Liver (tissue), 9 donors: ENCODE results near the gene AMBRA1. TPM values are rescaled to one million over a fixed set of nuclear protein-coding genes. Genes with fewer than 3 reads are reported as not detected.

Experiments
- DNase-seq: peaks from one replicate; pipeline ENCODE4 v3.0.0-alpha.2; 2017; ENCODE audit warnings: low spot score
- H3K27ac ChIP-seq, 2 donors: one replicate each; pipeline ENCODE4 v1.7.0; 2013; ENCODE audit warnings: inconsistent platforms in 2 of 2, low read length in 2 of 2, control low read depth in 1 of 2, low read depth in 1 of 2, mild to moderate bottlenecking in 1 of 2
- H3K27me3 ChIP-seq, 4 donors: one replicate each; pipeline versions ENCODE4 v1.6.1 to v1.7.0; 2013; ENCODE audit warnings: low read length in 3 of 4, inconsistent platforms in 1 of 4, mild to moderate bottlenecking in 1 of 4, moderate library complexity in 1 of 4; ENCODE audit not compliant: control insufficient read depth in 4 of 4, insufficient read depth in 4 of 4
- H3K36me3 ChIP-seq, 4 donors: one replicate each; pipeline versions ENCODE4 v1.6.1 to v1.7.0; 2013; ENCODE audit warnings: low read length in 3 of 4, mild to moderate bottlenecking in 3 of 4, low read depth in 1 of 4, moderate library complexity in 1 of 4; ENCODE audit not compliant: control insufficient read depth in 4 of 4, insufficient read depth in 3 of 4
- H3K4me1 ChIP-seq, 4 donors: one replicate each; pipeline versions ENCODE4 v1.6.1 to v1.7.0; 2013; ENCODE audit warnings: low read length in 3 of 4, mild to moderate bottlenecking in 3 of 4, moderate library complexity in 1 of 4; ENCODE audit not compliant: control insufficient read depth in 4 of 4, insufficient read depth in 4 of 4
- H3K4me3 ChIP-seq, 3 donors: one replicate each; pipeline versions ENCODE4 v1.6.1 to v1.7.0; 2013; ENCODE audit warnings: low read length in 3 of 3, control low read depth in 1 of 3, low read depth in 1 of 3, mild to moderate bottlenecking in 1 of 3
- H3K9ac ChIP-seq, 2 donors: one replicate each; pipeline ENCODE4 v1.7.0; 2013; ENCODE audit warnings: low read length in 2 of 2, mild to moderate bottlenecking in 2 of 2, moderate library complexity in 2 of 2, control low read depth in 1 of 2, low read depth in 1 of 2
- H3K9me3 ChIP-seq, 4 donors: one replicate each; pipeline versions ENCODE4 v1.6.1 to v1.7.0; 2013; ENCODE audit warnings: low read length in 3 of 4; ENCODE audit not compliant: control insufficient read depth in 4 of 4
- EGR1 ChIP-seq, 2 donors: IDR thresholded peaks; 2 replicates each; pipeline ENCODE4 v1.6.1; 2016 to 2018; ENCODE audit warnings: antibody characterized with exemption in 2 of 2, low read depth in 2 of 2
- FOXA1 ChIP-seq: IDR thresholded peaks from 2 replicates; pipeline ENCODE4 v1.6.1; 2016; ENCODE audit warnings: antibody characterized with exemption
- FOXA2 ChIP-seq: IDR thresholded peaks from 2 replicates; pipeline ENCODE4 v1.6.1; 2016; ENCODE audit warnings: antibody characterized with exemption
- GABPA ChIP-seq, 2 donors: IDR thresholded peaks in 1 of 2; conservative IDR thresholded peaks in 1 of 2; 2 replicates each; pipeline ENCODE4 v1.6.1; 2016; ENCODE audit warnings: antibody characterized with exemption in 2 of 2, mild to moderate bottlenecking in 1 of 2, moderate library complexity in 1 of 2
- HNF4A ChIP-seq, 2 donors: conservative IDR thresholded peaks; 2 replicates each; pipeline ENCODE4 v1.6.1; 2016; ENCODE audit warnings: antibody characterized with exemption in 2 of 2, mild to moderate bottlenecking in 2 of 2
- HNF4G ChIP-seq: IDR thresholded peaks from 2 replicates; pipeline ENCODE4 v1.6.1; 2016; ENCODE audit warnings: antibody characterized with exemption
- JUND ChIP-seq, 2 donors: IDR thresholded peaks; 2 replicates each; pipeline ENCODE4 v1.6.1; 2016; ENCODE audit warnings: antibody characterized with exemption in 2 of 2
- RAD21 ChIP-seq, 2 donors: IDR thresholded peaks; 2 replicates each; pipeline ENCODE4 v1.6.1; 2016; ENCODE audit warnings: antibody characterized with exemption in 2 of 2, mild to moderate bottlenecking in 2 of 2
- RXRA ChIP-seq, 2 donors: IDR thresholded peaks; 2 replicates each; pipeline ENCODE4 v1.6.1; 2017 to 2018; ENCODE audit warnings: antibody characterized with exemption in 2 of 2, mild to moderate bottlenecking in 1 of 2
- SP1 ChIP-seq: IDR thresholded peaks from 2 replicates; pipeline ENCODE4 v1.6.1; 2018; ENCODE audit warnings: antibody characterized with exemption, mild to moderate bottlenecking
- TAF1 ChIP-seq: conservative IDR thresholded peaks from 2 replicates; pipeline ENCODE4 v1.6.1; 2016; ENCODE audit warnings: antibody characterized with exemption, mild to moderate bottlenecking
- YY1 ChIP-seq: IDR thresholded peaks from 2 replicates; pipeline ENCODE4 v1.6.1; 2016; ENCODE audit warnings: antibody characterized with exemption, mild to moderate bottlenecking
- ZBTB33 ChIP-seq: IDR thresholded peaks from 2 replicates; pipeline ENCODE4 v1.6.1; 2016; ENCODE audit warnings: antibody characterized with exemption
- WGBS: extraction: QIAGEN DNeasy Blood & Tissue Kit; methylation state at CpG from one replicate; pipeline ENCODE4 v1.1.7; 2013; 5-methylcytosine and 5-hydroxymethylcytosine counted together
- polyA plus RNA-seq, 2 donors: library from polyadenylated mRNA; stranded (reverse) in 1 of 2; unstranded in 1 of 2; fragments of 200-250 nt in 1 of 2; fragments of >200 nt in 1 of 2; fragmentation: Nextera tagmentation in 1 of 2; extraction: Ambion mirVana in 1 of 2; gene quantifications; one replicate each; pipeline versions ENCODE4 v1.2.1 to v1.2.3, GENCODE V29; 2013 to 2015
- total RNA-seq, 2 donors: library from RNA; depleted of rRNA; stranded (reverse); fragments of >200 nt; gene quantifications; one replicate each; pipeline ENCODE4 v1.2.3, GENCODE V29; 2014
- TF ChIP-seq, protein P1 (sequence below): IDR thresholded peaks from 2 replicates; pipeline ENCODE4 v1.6.1; 2016; ENCODE audit warnings: antibody characterized with exemption
- TF ChIP-seq, protein P2 (sequence below): IDR thresholded peaks from 2 replicates; pipeline ENCODE4 v1.6.1; 2016; ENCODE audit warnings: antibody characterized with exemption, mild to moderate bottlenecking
- TF ChIP-seq, protein P3 (sequence below): IDR thresholded peaks from 2 replicates; pipeline ENCODE4 v1.6.1; 2016; ENCODE audit warnings: antibody characterized with exemption
- TF ChIP-seq, protein P4 (sequence below): fragments of 150-350 bp; IDR thresholded peaks from 2 replicates; pipeline ENCODE4 v1.5.1; 2017; ENCODE audit warnings: improper control_type of control experiment, low read depth, low read length; ENCODE audit not compliant: missing input control
- donor health status: healthy.
- donor health status: healthy.
- donor health status: healthy.
- donor health status: healthy.
- donor health status: healthy.

AMBRA1 gene
- total and polyA plus RNA-seq, 4 donors = 3.7 to 25.7 (median 15.1) TPM

- Histone ChIP-seq H3K4me1 (peaks cover 1 to 28% (median 20%) of the 10 kb centered on the region in 4 donors), H3K36me3 (peaks cover 0 to 21% (median 18%) of the 10 kb centered on the region in 4 donors), H3K27ac (no peak overlapping the region), H3K9ac (no peak overlapping the region), H3K27me3 (no peaks in the 10 kb centered on the region), H3K9me3 (no peaks in the 10 kb centered on the region), H3K4me3 (no peak overlapping the region)
- WGBS = 99% methylated on average over 1 of the region's 1 CpG
- TF ChIP-seq, protein P1, sequence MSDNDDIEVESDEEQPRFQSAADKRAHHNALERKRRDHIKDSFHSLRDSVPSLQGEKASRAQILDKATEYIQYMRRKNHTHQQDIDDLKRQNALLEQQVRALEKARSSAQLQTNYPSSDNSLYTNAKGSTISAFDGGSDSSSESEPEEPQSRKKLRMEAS = no peak
- no peak for TF ChIP-seq ZBTB33
- TF ChIP-seq EGR1 (IDR thresholded peaks at IDR 0.05; ENCODE audit: low read depth in 2 of 2) = no peak
- TF ChIP-seq, protein P2, sequence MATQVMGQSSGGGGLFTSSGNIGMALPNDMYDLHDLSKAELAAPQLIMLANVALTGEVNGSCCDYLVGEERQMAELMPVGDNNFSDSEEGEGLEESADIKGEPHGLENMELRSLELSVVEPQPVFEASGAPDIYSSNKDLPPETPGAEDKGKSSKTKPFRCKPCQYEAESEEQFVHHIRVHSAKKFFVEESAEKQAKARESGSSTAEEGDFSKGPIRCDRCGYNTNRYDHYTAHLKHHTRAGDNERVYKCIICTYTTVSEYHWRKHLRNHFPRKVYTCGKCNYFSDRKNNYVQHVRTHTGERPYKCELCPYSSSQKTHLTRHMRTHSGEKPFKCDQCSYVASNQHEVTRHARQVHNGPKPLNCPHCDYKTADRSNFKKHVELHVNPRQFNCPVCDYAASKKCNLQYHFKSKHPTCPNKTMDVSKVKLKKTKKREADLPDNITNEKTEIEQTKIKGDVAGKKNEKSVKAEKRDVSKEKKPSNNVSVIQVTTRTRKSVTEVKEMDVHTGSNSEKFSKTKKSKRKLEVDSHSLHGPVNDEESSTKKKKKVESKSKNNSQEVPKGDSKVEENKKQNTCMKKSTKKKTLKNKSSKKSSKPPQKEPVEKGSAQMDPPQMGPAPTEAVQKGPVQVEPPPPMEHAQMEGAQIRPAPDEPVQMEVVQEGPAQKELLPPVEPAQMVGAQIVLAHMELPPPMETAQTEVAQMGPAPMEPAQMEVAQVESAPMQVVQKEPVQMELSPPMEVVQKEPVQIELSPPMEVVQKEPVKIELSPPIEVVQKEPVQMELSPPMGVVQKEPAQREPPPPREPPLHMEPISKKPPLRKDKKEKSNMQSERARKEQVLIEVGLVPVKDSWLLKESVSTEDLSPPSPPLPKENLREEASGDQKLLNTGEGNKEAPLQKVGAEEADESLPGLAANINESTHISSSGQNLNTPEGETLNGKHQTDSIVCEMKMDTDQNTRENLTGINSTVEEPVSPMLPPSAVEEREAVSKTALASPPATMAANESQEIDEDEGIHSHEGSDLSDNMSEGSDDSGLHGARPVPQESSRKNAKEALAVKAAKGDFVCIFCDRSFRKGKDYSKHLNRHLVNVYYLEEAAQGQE = no peak
- DNase-seq = no peak
These were observed 85.5 kb downstream of the AMBRA1 start for GRCh38 chr11:46508360-46508759.

DNA sequence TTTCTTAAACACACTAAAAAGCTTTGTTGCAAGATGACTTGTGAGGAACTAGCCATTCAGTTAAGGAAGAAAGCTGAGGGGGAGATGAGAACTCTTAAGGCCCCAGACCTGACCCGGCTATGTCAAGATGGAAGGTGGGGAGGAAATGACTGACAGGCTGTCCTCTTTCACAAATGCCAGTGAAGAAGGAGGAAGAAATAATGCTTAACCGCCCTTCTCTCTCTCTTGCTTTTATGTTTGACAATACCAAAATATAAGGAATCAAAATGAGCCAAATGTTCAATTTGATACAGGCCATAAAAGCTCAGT, 87.4 kb downstream of the AMBRA1 start:
- H3K36me3 ChIP-seq = peaks cover 0 to 21% (median 18%) of the 10 kb centered on the region in 4 donors
- H3K9me3 ChIP-seq = no peaks in the 10 kb centered on the region
- peaks cover 1 to 12% (median 6%) of the 10 kb centered on the region in 4 donors for H3K4me1 ChIP-seq
- DNase-seq = no peak
- H3K27me3 ChIP-seq = no peaks in the 10 kb centered on the region
- H3K9ac ChIP-seq = no peak overlapping the region
- 78% methylated on average over 2 of the region's 2 CpGs for WGBS
- no peak overlapping the region for H3K27ac ChIP-seq
- TF ChIP-seq, protein P1 = no peak
- no peak for TF ChIP-seq JUND (IDR thresholded peaks at IDR 0.05)
- no peak for TF ChIP-seq FOXA1
- no peak overlapping the region for H3K4me3 ChIP-seq

- Histone ChIP-seq H3K9me3 (no peaks in the 10 kb centered on the region), H3K9ac (no peak overlapping the region), H3K27me3 (no peaks in the 10 kb centered on the region), H3K4me3 (no peak overlapping the region), H3K4me1 (peaks cover under 1 to 9% (median 3%) of the 10 kb centered on the region in 4 donors), H3K36me3 (peaks cover 0 to 24% (median 18%) of the 10 kb centered on the region in 4 donors), H3K27ac (no peak overlapping the region)
- 92% methylated on average over 6 of the region's 6 CpGs for WGBS
- no peak for DNase-seq
- TF ChIP-seq FOXA2 = no peak
- TF ChIP-seq FOXA1 = no peak
- no peak for TF ChIP-seq EGR1 (IDR thresholded peaks at IDR 0.05; ENCODE audit: low read depth in 2 of 2)
- TF ChIP-seq HNF4A (conservative IDR thresholded peaks at IDR 0.05) = no peak
- no peak for TF ChIP-seq SP1
- TF ChIP-seq, protein P1 = no peak
- no peak for TF ChIP-seq TAF1
- TF ChIP-seq YY1 = no peak
- no peak for TF ChIP-seq RAD21 (IDR thresholded peaks at IDR 0.05)
- TF ChIP-seq HNF4G = no peak
- TF ChIP-seq RXRA (IDR thresholded peaks at IDR 0.05) = no peak
- TF ChIP-seq, protein P3, sequence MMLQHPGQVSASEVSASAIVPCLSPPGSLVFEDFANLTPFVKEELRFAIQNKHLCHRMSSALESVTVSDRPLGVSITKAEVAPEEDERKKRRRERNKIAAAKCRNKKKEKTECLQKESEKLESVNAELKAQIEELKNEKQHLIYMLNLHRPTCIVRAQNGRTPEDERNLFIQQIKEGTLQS = no peak
- TF ChIP-seq JUND (IDR thresholded peaks at IDR 0.05) = no peak
- no peak for TF ChIP-seq GABPA (IDR thresholded peaks at IDR 0.05 in 1 of 2, conservative IDR thresholded peaks at IDR 0.05 in 1 of 2)
- TF ChIP-seq, protein P4, sequence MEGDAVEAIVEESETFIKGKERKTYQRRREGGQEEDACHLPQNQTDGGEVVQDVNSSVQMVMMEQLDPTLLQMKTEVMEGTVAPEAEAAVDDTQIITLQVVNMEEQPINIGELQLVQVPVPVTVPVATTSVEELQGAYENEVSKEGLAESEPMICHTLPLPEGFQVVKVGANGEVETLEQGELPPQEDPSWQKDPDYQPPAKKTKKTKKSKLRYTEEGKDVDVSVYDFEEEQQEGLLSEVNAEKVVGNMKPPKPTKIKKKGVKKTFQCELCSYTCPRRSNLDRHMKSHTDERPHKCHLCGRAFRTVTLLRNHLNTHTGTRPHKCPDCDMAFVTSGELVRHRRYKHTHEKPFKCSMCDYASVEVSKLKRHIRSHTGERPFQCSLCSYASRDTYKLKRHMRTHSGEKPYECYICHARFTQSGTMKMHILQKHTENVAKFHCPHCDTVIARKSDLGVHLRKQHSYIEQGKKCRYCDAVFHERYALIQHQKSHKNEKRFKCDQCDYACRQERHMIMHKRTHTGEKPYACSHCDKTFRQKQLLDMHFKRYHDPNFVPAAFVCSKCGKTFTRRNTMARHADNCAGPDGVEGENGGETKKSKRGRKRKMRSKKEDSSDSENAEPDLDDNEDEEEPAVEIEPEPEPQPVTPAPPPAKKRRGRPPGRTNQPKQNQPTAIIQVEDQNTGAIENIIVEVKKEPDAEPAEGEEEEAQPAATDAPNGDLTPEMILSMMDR = no peak
These were observed 87.9 kb downstream of the AMBRA1 start for GRCh38 chr11:46505741-46506482.
